A549 treated with Hydrocortisone at 1 μM for 4 hours (cell line): ENCODE measurements around the gene NDUFA13. TPM values are rescaled to one million over a fixed set of nuclear protein-coding genes. Genes with fewer than 3 reads are reported as not detected.

Experiments
- total RNA-seq: library from RNA; stranded (reverse); fragments of 200-300 nt; extraction: Qiagen RNA extraction; gene quantifications from 5 replicates; pipeline ENCODE4 v1.2.3, GENCODE V29; 2022

NDUFA13 gene
- total RNA-seq = 141 to 164 TPM (median 157 TPM) in 5 replicates

GRCh38 chr19:19515642-19516519, at the start of gene NDUFA13:
TSS of gene NDUFA13 (plus strand) at chr19:19516225. CDS start at chr19:19516239, 14 bp downstream.

GRCh38 chr19:19514881-19515641, 964 bp upstream of the NDUFA13 start, which contains the start of gene TSSK6:
TSS of gene TSSK6 (minus strand) at chr19:19515548. CDS start at chr19:19515427, 121 bp downstream.

GRCh38 chr19:19528721-19529490, 12.9 kb downstream of the NDUFA13 start, which contains the start of gene YJEFN3:
TSS of gene YJEFN3 (plus strand) at chr19:19528911. CDS start at chr19:19528933, 22 bp downstream.

GRCh38 chr19:19538061-19538784, 22.2 kb downstream of the NDUFA13 start, which contains the start of gene CILP2:
TSS of gene CILP2 (plus strand) at chr19:19538265. CDS start at chr19:19538350, 85 bp downstream.

Other genes starting within 250 kb of the NDUFA13 start
- gene TM6SF2, start 242.9 kb upstream of the NDUFA13 start, total RNA-seq = 0.37 to 0.62 TPM (median 0.47 TPM) in 5 replicates
- gene SUGP1, start 195.7 kb upstream of the NDUFA13 start, total RNA-seq = 21.3 to 30.2 TPM (median 24.2 TPM) in 5 replicates
- gene MAU2, start 195.4 kb upstream of the NDUFA13 start, total RNA-seq = 11.7 to 14.6 TPM (median 12.6 TPM) in 5 replicates
- 39.9 to 44.6 TPM (median 42.7 TPM) in 5 replicates for gene GATAD2A, start 110.5 kb upstream of the NDUFA13 start, total RNA-seq
- 1.2 to 1.9 TPM (median 1.5 TPM) in 5 replicates for gene TSSK6, start 677 bp upstream of the NDUFA13 start, total RNA-seq
- 2.4 to 4.2 TPM (median 3.0 TPM) in 5 replicates for gene YJEFN3, start 12.7 kb downstream of the NDUFA13 start, total RNA-seq
- 0.13 to 0.38 TPM (median 0.21 TPM) in 5 replicates for gene CILP2, start 22.0 kb downstream of the NDUFA13 start, total RNA-seq
- gene PBX4, start 102.5 kb downstream of the NDUFA13 start, total RNA-seq = 1.8 to 2.6 TPM (median 2.0 TPM) in 5 replicates
- 4.0 to 4.7 TPM (median 4.0 TPM) in 5 replicates for gene LPAR2, start 112.0 kb downstream of the NDUFA13 start, total RNA-seq
- 4.6 to 6.4 TPM (median 5.4 TPM) in 5 replicates for gene GMIP, start 127.4 kb downstream of the NDUFA13 start, total RNA-seq
- 27.3 to 32.0 TPM (median 30.7 TPM) in 5 replicates for gene ATP13A1, start 147.5 kb downstream of the NDUFA13 start, total RNA-seq
- gene ZNF101, start 152.6 kb downstream of the NDUFA13 start, total RNA-seq = 3.3 to 5.9 TPM (median 4.2 TPM) in 5 replicates
- 1.7 to 2.4 TPM (median 2.1 TPM) in 5 replicates for gene ZNF14, start 216.9 kb downstream of the NDUFA13 start, total RNA-seq